GM12878 (cell line): Measurements from ENCODE around the gene ARGLU1.

Experiments
- CREB1 ChIP-seq: IDR thresholded peaks from 2 replicates; pipeline ENCODE4 v1.6.1; 2012; ENCODE audit warnings: low read depth, mild to moderate bottlenecking, inconsistent platforms
- KDM1A ChIP-seq: fragments of 200-600 bp; sonication (generic); IDR thresholded peaks from 2 replicates; pipeline ENCODE4 v1.6.1; 2016; ENCODE audit warnings: borderline replicate concordance
- MYC ChIP-seq: IDR thresholded peaks from 2 replicates; pipeline ENCODE4 v1.6.1; 2011; ENCODE audit warnings: mild to moderate bottlenecking, low read length, moderate library complexity, inconsistent platforms; ENCODE audit not compliant: insufficient read depth, insufficient replicate concordance, insufficient read length, severe bottlenecking
- TAF1 ChIP-seq: IDR thresholded peaks from 2 replicates; pipeline ENCODE4 v1.6.1; 2011; ENCODE audit warnings: mild to moderate bottlenecking, low read depth, low read length, borderline replicate concordance
- TF ChIP-seq, protein P1 (sequence below): fragments of 450-650 bp; IDR thresholded peaks from 2 replicates; pipeline ENCODE4 v1.6.1; 2018; ENCODE audit warnings: mild to moderate bottlenecking, low read depth, moderate library complexity; ENCODE audit not compliant: partially characterized antibody
- TF ChIP-seq, protein P2 (sequence below): fragments of 450-650 bp; IDR thresholded peaks from 2 replicates; pipeline ENCODE4 v1.6.1; 2017; ENCODE audit warnings: mild to moderate bottlenecking, moderate library complexity
- TF ChIP-seq, protein P3 (sequence below), 3 experiments: IDR thresholded peaks in 2 of 3; conservative IDR thresholded peaks in 1 of 3; 2 replicates each; pipeline ENCODE4 v1.5.1; 2011; ENCODE audit warnings: low read depth in 3 of 3, low read length in 3 of 3, mild to moderate bottlenecking in 3 of 3, control low read depth in 2 of 3, moderate library complexity in 2 of 3, inconsistent platforms in 1 of 3, mixed read lengths in 1 of 3; ENCODE audit not compliant: control insufficient read depth in 2 of 3, insufficient read depth in 1 of 3; ENCODE audit errors: extremely low read depth in 1 of 3
- TF ChIP-seq, protein P4 (sequence below): IDR thresholded peaks from 2 replicates; pipeline ENCODE4 v1.6.1; 2011; ENCODE audit warnings: low read depth, mild to moderate bottlenecking, low read length, moderate library complexity, borderline replicate concordance; ENCODE audit errors: extremely low read depth

DNA sequence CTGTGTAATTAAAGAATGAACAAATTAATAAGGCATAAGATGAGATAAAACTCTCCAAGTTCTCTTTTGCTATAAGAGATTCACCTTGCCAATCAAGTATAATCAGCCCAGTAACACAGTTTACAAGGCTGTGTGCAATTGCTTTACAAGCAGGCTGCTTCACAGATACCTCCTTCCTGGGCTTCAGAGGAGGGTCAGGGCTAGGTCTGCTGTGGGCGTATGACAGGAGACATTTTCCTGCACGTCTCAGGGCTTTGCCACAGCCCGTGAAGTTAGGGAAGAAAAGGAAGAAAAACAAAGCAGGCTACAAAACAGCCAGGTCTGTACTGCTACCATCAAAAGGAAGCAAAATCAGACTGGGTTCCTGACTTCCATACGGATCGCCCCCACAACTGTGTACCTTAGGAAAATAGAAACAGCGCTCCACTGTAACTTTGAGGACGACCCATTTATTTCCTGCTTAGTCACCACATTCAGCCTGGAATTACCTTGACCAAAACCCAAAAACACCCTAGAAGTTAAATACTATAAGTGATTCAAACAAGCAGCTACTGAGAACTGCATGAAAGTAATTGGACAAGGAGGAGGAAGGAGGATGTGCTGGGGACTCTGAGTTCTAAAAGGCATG lies 44.9 kb downstream of the ARGLU1 start:
- TF ChIP-seq, protein P1, sequence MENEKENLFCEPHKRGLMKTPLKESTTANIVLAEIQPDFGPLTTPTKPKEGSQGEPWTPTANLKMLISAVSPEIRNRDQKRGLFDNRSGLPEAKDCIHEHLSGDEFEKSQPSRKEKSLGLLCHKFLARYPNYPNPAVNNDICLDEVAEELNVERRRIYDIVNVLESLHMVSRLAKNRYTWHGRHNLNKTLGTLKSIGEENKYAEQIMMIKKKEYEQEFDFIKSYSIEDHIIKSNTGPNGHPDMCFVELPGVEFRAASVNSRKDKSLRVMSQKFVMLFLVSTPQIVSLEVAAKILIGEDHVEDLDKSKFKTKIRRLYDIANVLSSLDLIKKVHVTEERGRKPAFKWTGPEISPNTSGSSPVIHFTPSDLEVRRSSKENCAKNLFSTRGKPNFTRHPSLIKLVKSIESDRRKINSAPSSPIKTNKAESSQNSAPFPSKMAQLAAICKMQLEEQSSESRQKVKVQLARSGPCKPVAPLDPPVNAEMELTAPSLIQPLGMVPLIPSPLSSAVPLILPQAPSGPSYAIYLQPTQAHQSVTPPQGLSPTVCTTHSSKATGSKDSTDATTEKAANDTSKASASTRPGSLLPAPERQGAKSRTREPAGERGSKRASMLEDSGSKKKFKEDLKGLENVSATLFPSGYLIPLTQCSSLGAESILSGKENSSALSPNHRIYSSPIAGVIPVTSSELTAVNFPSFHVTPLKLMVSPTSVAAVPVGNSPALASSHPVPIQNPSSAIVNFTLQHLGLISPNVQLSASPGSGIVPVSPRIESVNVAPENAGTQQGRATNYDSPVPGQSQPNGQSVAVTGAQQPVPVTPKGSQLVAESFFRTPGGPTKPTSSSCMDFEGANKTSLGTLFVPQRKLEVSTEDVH = no peak
- TF ChIP-seq, protein P2, sequence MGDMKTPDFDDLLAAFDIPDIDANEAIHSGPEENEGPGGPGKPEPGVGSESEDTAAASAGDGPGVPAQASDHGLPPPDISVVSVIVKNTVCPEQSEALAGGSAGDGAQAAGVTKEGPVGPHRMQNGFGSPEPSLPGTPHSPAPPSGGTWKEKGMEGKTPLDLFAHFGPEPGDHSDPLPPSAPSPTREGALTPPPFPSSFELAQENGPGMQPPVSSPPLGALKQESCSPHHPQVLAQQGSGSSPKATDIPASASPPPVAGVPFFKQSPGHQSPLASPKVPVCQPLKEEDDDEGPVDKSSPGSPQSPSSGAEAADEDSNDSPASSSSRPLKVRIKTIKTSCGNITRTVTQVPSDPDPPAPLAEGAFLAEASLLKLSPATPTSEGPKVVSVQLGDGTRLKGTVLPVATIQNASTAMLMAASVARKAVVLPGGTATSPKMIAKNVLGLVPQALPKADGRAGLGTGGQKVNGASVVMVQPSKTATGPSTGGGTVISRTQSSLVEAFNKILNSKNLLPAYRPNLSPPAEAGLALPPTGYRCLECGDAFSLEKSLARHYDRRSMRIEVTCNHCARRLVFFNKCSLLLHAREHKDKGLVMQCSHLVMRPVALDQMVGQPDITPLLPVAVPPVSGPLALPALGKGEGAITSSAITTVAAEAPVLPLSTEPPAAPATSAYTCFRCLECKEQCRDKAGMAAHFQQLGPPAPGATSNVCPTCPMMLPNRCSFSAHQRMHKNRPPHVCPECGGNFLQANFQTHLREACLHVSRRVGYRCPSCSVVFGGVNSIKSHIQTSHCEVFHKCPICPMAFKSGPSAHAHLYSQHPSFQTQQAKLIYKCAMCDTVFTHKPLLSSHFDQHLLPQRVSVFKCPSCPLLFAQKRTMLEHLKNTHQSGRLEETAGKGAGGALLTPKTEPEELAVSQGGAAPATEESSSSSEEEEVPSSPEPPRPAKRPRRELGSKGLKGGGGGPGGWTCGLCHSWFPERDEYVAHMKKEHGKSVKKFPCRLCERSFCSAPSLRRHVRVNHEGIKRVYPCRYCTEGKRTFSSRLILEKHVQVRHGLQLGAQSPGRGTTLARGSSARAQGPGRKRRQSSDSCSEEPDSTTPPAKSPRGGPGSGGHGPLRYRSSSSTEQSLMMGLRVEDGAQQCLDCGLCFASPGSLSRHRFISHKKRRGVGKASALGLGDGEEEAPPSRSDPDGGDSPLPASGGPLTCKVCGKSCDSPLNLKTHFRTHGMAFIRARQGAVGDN = no peak
- TF ChIP-seq KDM1A (no peak), CREB1 (no peak), MYC (no peak), TAF1 (no peak)
- TF ChIP-seq, protein P3, sequence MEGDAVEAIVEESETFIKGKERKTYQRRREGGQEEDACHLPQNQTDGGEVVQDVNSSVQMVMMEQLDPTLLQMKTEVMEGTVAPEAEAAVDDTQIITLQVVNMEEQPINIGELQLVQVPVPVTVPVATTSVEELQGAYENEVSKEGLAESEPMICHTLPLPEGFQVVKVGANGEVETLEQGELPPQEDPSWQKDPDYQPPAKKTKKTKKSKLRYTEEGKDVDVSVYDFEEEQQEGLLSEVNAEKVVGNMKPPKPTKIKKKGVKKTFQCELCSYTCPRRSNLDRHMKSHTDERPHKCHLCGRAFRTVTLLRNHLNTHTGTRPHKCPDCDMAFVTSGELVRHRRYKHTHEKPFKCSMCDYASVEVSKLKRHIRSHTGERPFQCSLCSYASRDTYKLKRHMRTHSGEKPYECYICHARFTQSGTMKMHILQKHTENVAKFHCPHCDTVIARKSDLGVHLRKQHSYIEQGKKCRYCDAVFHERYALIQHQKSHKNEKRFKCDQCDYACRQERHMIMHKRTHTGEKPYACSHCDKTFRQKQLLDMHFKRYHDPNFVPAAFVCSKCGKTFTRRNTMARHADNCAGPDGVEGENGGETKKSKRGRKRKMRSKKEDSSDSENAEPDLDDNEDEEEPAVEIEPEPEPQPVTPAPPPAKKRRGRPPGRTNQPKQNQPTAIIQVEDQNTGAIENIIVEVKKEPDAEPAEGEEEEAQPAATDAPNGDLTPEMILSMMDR (IDR thresholded peaks at IDR 0.05 in 2 of 3, conservative IDR thresholded peaks at IDR 0.05 in 1 of 3; ENCODE audit: control insufficient read depth in 2 of 3, extremely low read depth in 1 of 3, insufficient read depth in 1 of 3, low read depth in 3 of 3, low read length in 3 of 3) = no peak
- TF ChIP-seq, protein P4, sequence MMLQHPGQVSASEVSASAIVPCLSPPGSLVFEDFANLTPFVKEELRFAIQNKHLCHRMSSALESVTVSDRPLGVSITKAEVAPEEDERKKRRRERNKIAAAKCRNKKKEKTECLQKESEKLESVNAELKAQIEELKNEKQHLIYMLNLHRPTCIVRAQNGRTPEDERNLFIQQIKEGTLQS = no peak
